Measurements from ENCODE around the gene KLHL25.

The KLHL25 gene

GRCh38 chr15:85716261-85716660 lies 78.5 kb downstream of the KLHL25 start:
- TF ChIP-seq CTCF (IDR thresholded peaks at IDR 0.05) = no peak

GRCh38 chr15:85711580-85712192 lies 83.0 kb downstream of the KLHL25 start:
- Histone ChIP-seq H3K4me3 (no peak overlapping the region), H3K27ac (no peak overlapping the region)
- no peak for TF ChIP-seq CTCF (IDR thresholded peaks at IDR 0.05)
- no peak for DNase-seq (ENCODE audit: low spot score)

More at GRCh38 chr15:85716261-85716660, 78.5 kb downstream of the KLHL25 start:
- H3K4me3 ChIP-seq = no peak overlapping the region
- DNase-seq (ENCODE audit: low spot score) = no peak
- H3K27ac ChIP-seq = no peak overlapping the region

GRCh38 chr15:85710340-85710842 lies 84.3 kb downstream of the KLHL25 start:
- no peak for TF ChIP-seq CTCF (IDR thresholded peaks at IDR 0.05)
- no peak for DNase-seq (ENCODE audit: low spot score)
- H3K4me3 ChIP-seq = no peak overlapping the region
- H3K27ac ChIP-seq = no peak overlapping the region
